ENCODE data around the gene SETD3.

DNA sequence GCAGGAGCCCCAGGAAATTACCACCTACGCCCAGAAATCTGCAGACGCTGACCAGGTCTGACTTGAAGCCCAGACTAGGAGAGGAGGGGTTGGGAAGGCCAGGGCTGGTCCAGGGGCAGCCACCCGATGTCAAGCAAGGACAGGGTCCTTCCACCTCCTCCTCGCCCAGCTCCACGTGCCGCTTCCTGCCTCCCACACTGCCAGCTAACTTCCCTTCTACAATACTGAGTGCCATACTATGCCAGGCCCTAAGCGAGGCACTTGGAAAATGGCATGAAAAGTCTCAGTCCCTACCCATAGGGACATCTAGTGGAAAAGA is 71.7 kb downstream of the SETD3 start:
- TF ChIP-seq, protein P1, sequence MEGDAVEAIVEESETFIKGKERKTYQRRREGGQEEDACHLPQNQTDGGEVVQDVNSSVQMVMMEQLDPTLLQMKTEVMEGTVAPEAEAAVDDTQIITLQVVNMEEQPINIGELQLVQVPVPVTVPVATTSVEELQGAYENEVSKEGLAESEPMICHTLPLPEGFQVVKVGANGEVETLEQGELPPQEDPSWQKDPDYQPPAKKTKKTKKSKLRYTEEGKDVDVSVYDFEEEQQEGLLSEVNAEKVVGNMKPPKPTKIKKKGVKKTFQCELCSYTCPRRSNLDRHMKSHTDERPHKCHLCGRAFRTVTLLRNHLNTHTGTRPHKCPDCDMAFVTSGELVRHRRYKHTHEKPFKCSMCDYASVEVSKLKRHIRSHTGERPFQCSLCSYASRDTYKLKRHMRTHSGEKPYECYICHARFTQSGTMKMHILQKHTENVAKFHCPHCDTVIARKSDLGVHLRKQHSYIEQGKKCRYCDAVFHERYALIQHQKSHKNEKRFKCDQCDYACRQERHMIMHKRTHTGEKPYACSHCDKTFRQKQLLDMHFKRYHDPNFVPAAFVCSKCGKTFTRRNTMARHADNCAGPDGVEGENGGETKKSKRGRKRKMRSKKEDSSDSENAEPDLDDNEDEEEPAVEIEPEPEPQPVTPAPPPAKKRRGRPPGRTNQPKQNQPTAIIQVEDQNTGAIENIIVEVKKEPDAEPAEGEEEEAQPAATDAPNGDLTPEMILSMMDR (IDR thresholded peaks at IDR 0.05 in 2 of 3, conservative IDR thresholded peaks at IDR 0.05 in 1 of 3; ENCODE audit: control insufficient read depth in 2 of 3, extremely low read depth in 1 of 3, insufficient read depth in 1 of 3, low read depth in 3 of 3, low read length in 3 of 3) = no peak
- TF ChIP-seq RFX5 (IDR thresholded peaks at IDR 0.05; ENCODE audit: low read depth, low read length) (no peak), MXI1 (IDR thresholded peaks at IDR 0.05; ENCODE audit: low read depth, low read length) (no peak), CBFB (IDR thresholded peaks at IDR 0.05; ENCODE audit: low read depth) (no peak), SRF (IDR thresholded peaks at IDR 0.05; ENCODE audit: low read depth in 2 of 2, low read length in 2 of 2) (no peak), SMAD1 (IDR thresholded peaks at IDR 0.05; ENCODE audit: low read depth, partially characterized antibody) (no peak), SREBF2 (IDR thresholded peaks at IDR 0.05; ENCODE audit: low read length) (no peak), PML (IDR thresholded peaks at IDR 0.05; ENCODE audit: low read length) (no peak)
- TF ChIP-seq, protein P2, sequence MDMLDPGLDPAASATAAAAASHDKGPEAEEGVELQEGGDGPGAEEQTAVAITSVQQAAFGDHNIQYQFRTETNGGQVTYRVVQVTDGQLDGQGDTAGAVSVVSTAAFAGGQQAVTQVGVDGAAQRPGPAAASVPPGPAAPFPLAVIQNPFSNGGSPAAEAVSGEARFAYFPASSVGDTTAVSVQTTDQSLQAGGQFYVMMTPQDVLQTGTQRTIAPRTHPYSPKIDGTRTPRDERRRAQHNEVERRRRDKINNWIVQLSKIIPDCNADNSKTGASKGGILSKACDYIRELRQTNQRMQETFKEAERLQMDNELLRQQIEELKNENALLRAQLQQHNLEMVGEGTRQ (IDR thresholded peaks at IDR 0.05; ENCODE audit: borderline replicate concordance, low read depth, low read length) = no peak

All from GM12878 (cell line).